K562 (cell line): ENCODE measurements around the gene DAZAP1. TPM values are rescaled to one million over a fixed set of nuclear protein-coding genes. Genes with fewer than 3 reads are reported as not detected.
A peak's percentile ranks its signal among the peaks of the same experiment; 100 is the strongest.

Source experiments
- ATAC-seq: fragments of 200-7000 bp; cut with Tn5 transposase; 3 replicates; pipeline ENCODE4 v1.9.1; 2020; ENCODE audit warnings: moderate library complexity
- BruUV-seq: library from RNA; stranded (reverse); fragments of 400-500 nt; replicated peaks from 2 replicates; lab custom pipeline; 2021; lab: Mats Ljungman, UMichigan
- CTCF ChIA-PET: fragments of 300-600 bp; formaldehyde crosslinking; extraction: SDS; loops from one replicate; lab custom pipeline; 2021; ENCODE audit warnings: low intra/inter-chr PET ratio; lab: Yijun Ruan, JAX
- POLR2A ChIA-PET: fragments of 300-600, 350-650 bp; sonication (Branson Sonifier 250); formaldehyde crosslinking; extraction: SDS; loops from one replicate; lab custom pipeline; 2021; ENCODE audit warnings: antibody characterized with exemption, inconsistent platforms; lab: Yijun Ruan, JAX
- DNase-seq, 4 experiments: peaks; one replicate each; pipeline versions ENCODE4 v3.0.0 to v3.0.0-alpha.2; 2011 to 2018; ENCODE audit warnings: low spot score in 3 of 4, mixed read lengths in 3 of 4; ENCODE audit errors: extremely low read depth in 1 of 4
- FAIRE-seq: peaks from 2 replicates; lab custom pipeline; 2011; peaks lifted over from hg19 to GRCh38; lab: Jason Lieb, UNC
- H2AFZ ChIP-seq: 2 replicates; pipeline ENCODE4 v1.6.0; 2011; ENCODE audit warnings: low read depth, low read length, control low read depth, inconsistent platforms
- H3K27ac ChIP-seq: fragments of 200-600 bp; 3 replicates; pipeline ENCODE4 v1.8.0; 2011; ENCODE audit warnings: low read depth, mild to moderate bottlenecking, control low read depth, inconsistent platforms, low read length, moderate library complexity, mixed read lengths; ENCODE audit errors: extremely low read depth
- H3K27me3 ChIP-seq, 2 experiments: fragments of 300-600 bp in 1 of 2; 2 replicates in 1 of 2; 3 replicates in 1 of 2; pipeline versions ENCODE4 v1.6.0 to v1.8.0; 2011; ENCODE audit warnings: inconsistent platforms in 2 of 2, low read length in 2 of 2, mild to moderate bottlenecking in 1 of 2, mixed read lengths in 1 of 2, moderate library complexity in 1 of 2; ENCODE audit not compliant: control insufficient read depth in 2 of 2, insufficient read depth in 2 of 2
- H3K36me3 ChIP-seq: fragments of 300-600 bp; 3 replicates; pipeline ENCODE4 v1.8.0; 2011; ENCODE audit warnings: mild to moderate bottlenecking, low read length, inconsistent platforms; ENCODE audit not compliant: control insufficient read depth, insufficient read depth
- H3K4me1 ChIP-seq, 2 experiments: fragments of 200-600 bp in 1 of 2; replicated peaks in 1 of 2; 2 replicates in 1 of 2; 3 replicates in 1 of 2; pipeline versions ENCODE4 v1.5.1 to v1.8.0; 2011; ENCODE audit warnings: inconsistent platforms in 2 of 2, low read length in 2 of 2, mild to moderate bottlenecking in 1 of 2, mixed read lengths in 1 of 2, moderate library complexity in 1 of 2; ENCODE audit not compliant: control insufficient read depth in 2 of 2, insufficient read depth in 2 of 2
- H3K4me2 ChIP-seq: 2 replicates; pipeline ENCODE4 v1.6.1; 2011; ENCODE audit warnings: low read length, control low read depth, inconsistent platforms, mixed read lengths; ENCODE audit not compliant: insufficient read depth
- H3K4me3 ChIP-seq: fragments of 200-600 bp; sonication (generic), shearing (Covaris generic); 2 replicates; pipeline ENCODE4 v1.5.1; 2016; ENCODE audit warnings: control low read depth, inconsistent platforms
- H3K79me2 ChIP-seq: fragments of 200-600 bp; 3 replicates; pipeline ENCODE4 v1.8.0; 2011; ENCODE audit warnings: low read length, inconsistent platforms; ENCODE audit not compliant: control insufficient read depth, insufficient read depth
- H3K9ac ChIP-seq, 2 experiments: 2 replicates each; pipeline versions ENCODE4 v1.6.0 to v1.6.1; 2011; ENCODE audit warnings: low read depth in 2 of 2, low read length in 2 of 2, control low read depth in 1 of 2, inconsistent platforms in 1 of 2, mild to moderate bottlenecking in 1 of 2, mixed read lengths in 1 of 2; ENCODE audit not compliant: insufficient read depth in 1 of 2
- H3K9me1 ChIP-seq: one replicate; pipeline ENCODE4 v1.6.0; 2011; ENCODE audit warnings: inconsistent platforms, mild to moderate bottlenecking, low read length, moderate library complexity; ENCODE audit not compliant: control insufficient read depth, insufficient read depth
- H3K9me3 ChIP-seq: replicated peaks from 2 replicates; pipeline ENCODE4 v1.5.1; 2011; ENCODE audit warnings: low read depth, low read length, inconsistent platforms; ENCODE audit not compliant: control insufficient read depth, insufficient read depth
- H4K20me1 ChIP-seq: replicated peaks from 2 replicates; pipeline ENCODE4 v1.6.1; 2011; ENCODE audit warnings: low read length, inconsistent platforms, mixed read lengths; ENCODE audit not compliant: control insufficient read depth, insufficient read depth
- CREB1 ChIP-seq, 2 experiments: sonication (generic) in 1 of 2; formaldehyde crosslinking in 1 of 2; IDR thresholded peaks; 2 replicates each; pipeline versions ENCODE4 v1.6.1 to v1.8.0; 2012 to 2022; ENCODE audit warnings: inconsistent platforms in 1 of 2, mild to moderate bottlenecking in 1 of 2, missing genetic modification reagents in 1 of 2, moderate library complexity in 1 of 2
- FUS ChIP-seq: fragments of 200-400 bp; formaldehyde crosslinking; optimal IDR thresholded peaks from 2 replicates; pipeline ENCODE3; 2017; ENCODE audit warnings: low read depth, low read length
- POLR2A ChIP-seq: fragments of 450-650 bp; conservative IDR thresholded peaks from 2 replicates; pipeline ENCODE4 v1.6.1; 2016
- RBFOX2 ChIP-seq: fragments of 200-400 bp; formaldehyde crosslinking; IDR thresholded peaks from 2 replicates; pipeline ENCODE4 v1.6.1; 2017; ENCODE audit warnings: low read depth, mild to moderate bottlenecking, low read length, moderate library complexity
- RBM25 ChIP-seq: fragments of 200-400 bp; formaldehyde crosslinking; IDR thresholded peaks from 2 replicates; pipeline ENCODE4 v1.6.1; 2018; ENCODE audit warnings: low read length, low read depth, moderate library complexity; ENCODE audit not compliant: severe bottlenecking
- SRF ChIP-seq, 2 experiments: fragments of 250-450, 450-650 bp in 1 of 2; sonication (Bioruptor Pico) in 1 of 2; sonication (generic) in 1 of 2; formaldehyde crosslinking; IDR thresholded peaks; 2 replicates each; pipeline versions ENCODE4 v1.5.0 to v1.5.1; 2020 to 2022; ENCODE audit warnings: mild to moderate bottlenecking in 1 of 2, missing genetic modification reagents in 1 of 2
- TOE1 ChIP-seq, 2 experiments: fragments of 450-650 bp in 1 of 2; sonication (generic) in 1 of 2; formaldehyde crosslinking in 1 of 2; IDR thresholded peaks; 2 replicates each; pipeline versions ENCODE4 v1.7.1 to v1.8.0; 2016 to 2022; ENCODE audit warnings: borderline replicate concordance in 2 of 2, mild to moderate bottlenecking in 2 of 2, antibody characterized with exemption in 1 of 2, inconsistent platforms in 1 of 2, low read depth in 1 of 2, missing genetic modification reagents in 1 of 2, moderate library complexity in 1 of 2
- ZBTB7A ChIP-seq: IDR thresholded peaks from 2 replicates; pipeline ENCODE4 v1.6.1; 2011; ENCODE audit warnings: low read depth, mild to moderate bottlenecking, low read length, moderate library complexity, borderline replicate concordance; ENCODE audit not compliant: control insufficient read depth
- ZC3H4 ChIP-seq: sonication (generic); formaldehyde crosslinking; IDR thresholded peaks from 2 replicates; pipeline ENCODE4 v1.9.0; 2021; ENCODE audit warnings: missing genetic modification reagents, borderline replicate concordance
- ZNF584 ChIP-seq: fragments of 200-800 bp; sonication (Bioruptor generic); IDR thresholded peaks from 2 replicates; pipeline ENCODE4 v1.6.1; 2016; ENCODE audit warnings: low read depth, mild to moderate bottlenecking, missing genetic modification characterization, missing compliant biosample characterization
- WGBS: fragments of 100-300 bp; shearing (Covaris generic); methylation state at CpG from one replicate; pipeline ENCODE4 v1.1.6; 2016; ENCODE audit warnings: low coverage, mixed read lengths; ENCODE audit not compliant: insufficient coverage; ENCODE audit errors: missing lambda C conversion rate; 5-methylcytosine and 5-hydroxymethylcytosine counted together
- in situ Hi-C: fragments of 300-500 bp; cut with MboI; formaldehyde crosslinking; loops from 4 replicates; pipeline ENCODE4 v1.15.0; 2018; ENCODE audit warnings: inconsistent platforms, mixed read lengths
- intact Hi-C: fragments of 100-400 bp; cut with micrococcal nuclease; formaldehyde crosslinking; loops from 2 replicates; pipeline ENCODE4 v1.14.2; 2022
- polyA plus RNA-seq, 8 experiments: library from polyadenylated mRNA; depleted of rRNA in 4 of 8; stranded (reverse) in 5 of 8; unstranded in 3 of 8; fragments of >200 nt; fragmentation: Nextera tagmentation in 2 of 8; fragmentation: Illumina TruSeq in 1 of 8; extraction: Ambion mirVana in 2 of 8; extraction: Trizol in 1 of 8; gene quantifications; 2 replicates each; pipeline versions ENCODE4 v1.2.1 to v1.2.3, GENCODE V29; 2011 to 2014; ENCODE audit warnings: inconsistent platforms in 1 of 8, missing spikeins in 1 of 8
- total RNA-seq, 7 experiments: library from RNA; depleted of rRNA in 6 of 7; stranded (reverse); fragments of >200 nt in 6 of 7; fragmentation: Illumina TruSeq in 2 of 7; extraction: Trizol in 2 of 7; gene quantifications; 2 replicates each; pipeline versions ENCODE4 v1.2.1 to v1.2.3, GENCODE V29; 2011 to 2021; ENCODE audit warnings: low replicate concordance in 1 of 7
- TF ChIP-seq, protein P1 (sequence below): fragments of 250-450 bp; sonication (Bioruptor Pico); IDR thresholded peaks from 2 replicates; pipeline ENCODE4 v1.5.0; 2021
- TF ChIP-seq, protein P2 (sequence below), 2 experiments: IDR thresholded peaks; 2 replicates each; pipeline ENCODE4 v1.6.1; 2011; ENCODE audit warnings: borderline replicate concordance in 1 of 2, control low read depth in 1 of 2, low read depth in 1 of 2, low read length in 1 of 2, mild to moderate bottlenecking in 1 of 2, mixed read lengths in 1 of 2, moderate library complexity in 1 of 2; ENCODE audit not compliant: insufficient read depth in 1 of 2, insufficient read length in 1 of 2, poor library complexity in 1 of 2, severe bottlenecking in 1 of 2; ENCODE audit errors: extremely low read depth in 1 of 2
- TF ChIP-seq, protein P3 (sequence below), 3 experiments: IDR thresholded peaks in 2 of 3; conservative IDR thresholded peaks in 1 of 3; 2 replicates each; pipeline ENCODE4 v1.5.1; 2011 to 2012; ENCODE audit warnings: low read length in 3 of 3, mild to moderate bottlenecking in 3 of 3, control low read depth in 2 of 3, improper control_type of control experiment in 1 of 3, inconsistent platforms in 1 of 3, low read depth in 1 of 3, mixed read lengths in 1 of 3, moderate library complexity in 1 of 3; ENCODE audit not compliant: insufficient read depth in 2 of 3

Gene DAZAP1
- total and polyA plus RNA-seq, 9 of the 15 experiments (the other 6 are each of a cell fraction or from before 2014, with no cell fraction given), result 10.8 to 289 (median 142) TPM

DNA sequence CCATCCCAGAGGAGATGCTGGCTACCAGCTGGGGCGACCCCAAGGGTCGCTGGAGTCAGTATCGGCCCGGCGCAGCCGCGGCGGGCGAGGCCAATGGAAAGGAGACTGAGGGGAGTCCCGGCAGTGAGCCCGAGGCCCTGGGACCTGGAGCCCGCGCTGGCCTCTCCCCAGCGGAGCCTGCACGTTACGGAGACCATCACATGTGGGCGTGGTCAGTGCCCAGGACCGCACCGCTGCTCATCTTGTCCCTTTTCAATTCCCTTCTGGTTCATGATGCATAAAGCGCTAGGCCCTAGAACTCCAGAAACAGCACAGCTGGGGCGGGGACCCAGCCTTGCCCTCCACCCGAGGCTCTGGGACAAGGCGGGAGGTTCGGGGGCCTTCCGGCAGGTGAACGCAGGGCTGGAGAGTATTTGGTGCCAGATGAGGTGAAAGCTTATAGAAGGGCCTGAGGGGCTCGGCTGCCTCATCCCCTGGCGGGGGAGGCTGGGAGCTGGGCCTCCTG lies 63.7 kb downstream of the DAZAP1 start (continued):
- TF ChIP-seq TOE1 (IDR thresholded peaks at IDR 0.05; ENCODE audit: borderline replicate concordance) (no peak), TOE1 (CRISPR knock-in tag; IDR thresholded peaks at IDR 0.05; ENCODE audit: borderline replicate concordance, low read depth) (no peak), FUS (no peak), RBM25 (no peak)
- TF ChIP-seq, protein P1, sequence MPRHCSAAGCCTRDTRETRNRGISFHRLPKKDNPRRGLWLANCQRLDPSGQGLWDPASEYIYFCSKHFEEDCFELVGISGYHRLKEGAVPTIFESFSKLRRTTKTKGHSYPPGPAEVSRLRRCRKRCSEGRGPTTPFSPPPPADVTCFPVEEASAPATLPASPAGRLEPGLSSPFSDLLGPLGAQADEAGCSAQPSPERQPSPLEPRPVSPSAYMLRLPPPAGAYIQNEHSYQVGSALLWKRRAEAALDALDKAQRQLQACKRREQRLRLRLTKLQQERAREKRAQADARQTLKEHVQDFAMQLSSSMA (CRISPR knock-in tag), result no peak

DNA sequence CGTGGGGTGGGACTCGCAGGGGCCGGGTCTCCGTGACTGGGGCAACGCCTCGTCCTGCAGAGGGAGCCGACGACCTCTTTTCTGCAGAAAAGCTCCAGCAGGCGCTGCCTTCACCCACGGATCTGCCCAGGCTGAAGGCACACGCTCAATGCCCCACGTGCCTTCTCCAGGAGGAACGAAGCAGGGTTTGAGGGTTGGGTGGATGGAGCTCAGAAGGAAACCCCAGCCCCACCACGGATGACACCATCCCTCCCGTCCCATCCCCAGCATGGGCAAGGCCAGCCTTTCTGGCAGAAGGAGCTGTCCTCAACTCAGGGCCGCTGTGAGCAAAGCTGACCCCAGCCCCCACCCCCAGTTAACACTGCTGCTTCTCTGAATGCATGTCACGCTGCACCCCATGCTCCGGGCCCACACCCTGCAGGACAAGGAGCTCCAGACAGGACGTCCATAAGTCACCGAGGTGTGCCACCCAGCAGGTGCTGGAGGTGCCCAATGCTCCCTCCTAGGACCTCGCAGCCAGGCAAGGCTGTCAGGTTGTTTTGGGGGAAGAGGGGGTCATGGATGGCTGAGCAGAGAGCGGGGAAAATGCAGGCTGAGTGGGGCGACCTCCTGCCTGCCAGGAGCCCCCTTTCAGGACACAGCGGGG lies 64.3 kb downstream of the DAZAP1 start:
- peak; percentile 11; the same call in 2 of the 3 replicates for ATAC-seq
- no TSS peak for BruUV-seq
- CTCF ChIA-PET, result no interaction called here
- Histone ChIP-seq H3K27ac (no peak overlapping the region), H3K9me1 (no peaks in the 10 kb centered on the region), H3K9me3 (no peaks in the 10 kb centered on the region), H4K20me1 (peaks cover 18% of the 10 kb centered on the region), H3K79me2 (peaks cover 37% of the 10 kb centered on the region), H3K4me1 (peaks cover 6 to 87% of the 10 kb centered on the region in 2 experiments; a peak in 4 of 5 replicates), H3K27me3 (no peaks in the 10 kb centered on the region), H3K9ac (peak overlapping the region in 1 of 2 experiments; percentile 75; a peak in 2 of 4 replicates), H2AFZ (no peak overlapping the region), H3K36me3 (peaks cover 25% of the 10 kb centered on the region; the same call in 2 of the 3 replicates), H3K4me3 (no peak overlapping the region), H3K4me2 (0 out of 2 replicates have a peak overlapping the region, but pooled peaks have one; percentile 13)
- no peak for DNase-seq
- FAIRE-seq, result no peak
- POLR2A ChIA-PET, result interaction anchor here (1.2 to 1.7 kb wide), 4 partner anchors 13 to 29 kb away, joined by 6 to 9 read pairs (median 6); no protein-coding TSS in a partner anchor
- 46% methylated on average over 15 of the region's 24 CpGs for WGBS
- intact Hi-C loops, result no loop called here
- in situ Hi-C loops, result no loop called here
- TF ChIP-seq TOE1 (IDR thresholded peaks at IDR 0.05; ENCODE audit: borderline replicate concordance) (no peak), TOE1 (CRISPR knock-in tag; IDR thresholded peaks at IDR 0.05; ENCODE audit: borderline replicate concordance, low read depth) (no peak), ZC3H4 (CRISPR knock-in tag) (0 out of 2 replicates have a peak, but pooled peaks have one; percentile 43), POLR2A (peak; percentile 15), RBFOX2 (peak; percentile 19; the same call in 1 of the 2 replicates), ZBTB7A (peak; percentile 48; the same call in 1 of the 2 replicates), CREB1 (IDR thresholded peaks at IDR 0.05) (no peak), CREB1 (CRISPR knock-in tag; IDR thresholded peaks at IDR 0.05) (0 out of 2 replicates have a peak, but pooled peaks have one; percentile 15), ZNF584 (CRISPR knock-in tag) (no peak), SRF (CRISPR knock-in tag; IDR thresholded peaks at IDR 0.05) (no peak)
- TF ChIP-seq, protein P2, sequence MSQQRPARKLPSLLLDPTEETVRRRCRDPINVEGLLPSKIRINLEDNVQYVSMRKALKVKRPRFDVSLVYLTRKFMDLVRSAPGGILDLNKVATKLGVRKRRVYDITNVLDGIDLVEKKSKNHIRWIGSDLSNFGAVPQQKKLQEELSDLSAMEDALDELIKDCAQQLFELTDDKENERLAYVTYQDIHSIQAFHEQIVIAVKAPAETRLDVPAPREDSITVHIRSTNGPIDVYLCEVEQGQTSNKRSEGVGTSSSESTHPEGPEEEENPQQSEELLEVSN (IDR thresholded peaks at IDR 0.05; ENCODE audit: borderline replicate concordance in 1 of 2, extremely low read depth in 1 of 2, insufficient read depth in 1 of 2, insufficient read length in 1 of 2, low read depth in 1 of 2, low read length in 1 of 2, poor library complexity in 1 of 2, severe bottlenecking in 1 of 2), result peak in 1 of 2 experiments; percentile 8
- TF ChIP-seq, protein P3, sequence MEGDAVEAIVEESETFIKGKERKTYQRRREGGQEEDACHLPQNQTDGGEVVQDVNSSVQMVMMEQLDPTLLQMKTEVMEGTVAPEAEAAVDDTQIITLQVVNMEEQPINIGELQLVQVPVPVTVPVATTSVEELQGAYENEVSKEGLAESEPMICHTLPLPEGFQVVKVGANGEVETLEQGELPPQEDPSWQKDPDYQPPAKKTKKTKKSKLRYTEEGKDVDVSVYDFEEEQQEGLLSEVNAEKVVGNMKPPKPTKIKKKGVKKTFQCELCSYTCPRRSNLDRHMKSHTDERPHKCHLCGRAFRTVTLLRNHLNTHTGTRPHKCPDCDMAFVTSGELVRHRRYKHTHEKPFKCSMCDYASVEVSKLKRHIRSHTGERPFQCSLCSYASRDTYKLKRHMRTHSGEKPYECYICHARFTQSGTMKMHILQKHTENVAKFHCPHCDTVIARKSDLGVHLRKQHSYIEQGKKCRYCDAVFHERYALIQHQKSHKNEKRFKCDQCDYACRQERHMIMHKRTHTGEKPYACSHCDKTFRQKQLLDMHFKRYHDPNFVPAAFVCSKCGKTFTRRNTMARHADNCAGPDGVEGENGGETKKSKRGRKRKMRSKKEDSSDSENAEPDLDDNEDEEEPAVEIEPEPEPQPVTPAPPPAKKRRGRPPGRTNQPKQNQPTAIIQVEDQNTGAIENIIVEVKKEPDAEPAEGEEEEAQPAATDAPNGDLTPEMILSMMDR (IDR thresholded peaks at IDR 0.05 in 2 of 3, conservative IDR thresholded peaks at IDR 0.05 in 1 of 3; ENCODE audit: insufficient read depth in 2 of 3, low read depth in 1 of 3, low read length in 3 of 3), result peak; percentile 38 to 41 (median 41); a peak in 5 of 6 replicates
